Vagina (tissue), 2 donors: ENCODE results near the gene COPS7B. TPM values are rescaled to one million over a fixed set of nuclear protein-coding genes. Genes with fewer than 3 reads are reported as not detected.

Experiments
- DNase-seq, 2 donors: peaks; one replicate each; pipeline ENCODE4 v3.0.0-alpha.2; 2017; ENCODE audit errors: extremely low spot score in 2 of 2
- H3K27ac ChIP-seq: fragments of 200-600 bp; sonication (generic); one replicate; pipeline ENCODE4 v1.5.1; 2019
- H3K27me3 ChIP-seq: fragments of 200-600 bp; sonication (generic); one replicate; pipeline ENCODE4 v1.5.1; 2019
- H3K36me3 ChIP-seq, 2 donors: fragments of 200-600 bp; sonication (generic); one replicate each; pipeline ENCODE4 v1.5.1; 2017 to 2019
- H3K4me1 ChIP-seq: fragments of 200-600 bp; sonication (generic); one replicate; pipeline ENCODE4 v1.5.1; 2019
- H3K4me3 ChIP-seq, 2 donors: fragments of 200-600 bp; sonication (generic); 1 replicate in 1 of 2; 2 replicates in 1 of 2; pipeline ENCODE4 v1.5.1; 2016 to 2019
- H3K9me3 ChIP-seq: fragments of 200-600 bp; sonication (generic); one replicate; pipeline ENCODE4 v1.5.1; 2019
- POLR2A ChIP-seq, 2 donors: fragments of 450-650 bp; IDR thresholded peaks; one replicate each; pipeline ENCODE4 v1.6.1; 2017; ENCODE audit warnings: antibody characterized with exemption in 2 of 2, mild to moderate bottlenecking in 2 of 2, moderate library complexity in 2 of 2
- POLR2AphosphoS5 ChIP-seq, 2 donors: sonication (generic); formaldehyde crosslinking; IDR thresholded peaks; one replicate each; pipeline ENCODE4 v1.9.0; 2017; ENCODE audit warnings: antibody characterized with exemption in 2 of 2, mild to moderate bottlenecking in 2 of 2, low read depth in 1 of 2; ENCODE audit not compliant: insufficient read depth in 1 of 2
- intact Hi-C: fragments of 100-400 bp; cut with DNase I; formaldehyde crosslinking; loops from one replicate; pipeline ENCODE4 v1.15.1; 2023
- total RNA-seq: library from RNA; depleted of rRNA; stranded (reverse); fragments of >200 nt; gene quantifications from one replicate; pipeline ENCODE4 v1.2.3, GENCODE V29; 2016
- TF ChIP-seq, protein P1 (sequence below), 3 experiments: fragments of 450-650 bp in 2 of 3; fragments of 200-600 bp in 1 of 3; sonication (generic) in 1 of 3; IDR thresholded peaks; one replicate each; pipeline ENCODE4 v1.5.1; 2017 to 2019; ENCODE audit warnings: antibody characterized with exemption in 3 of 3, mild to moderate bottlenecking in 2 of 3, moderate library complexity in 2 of 3

The COPS7B gene
- total RNA-seq, 1 donor from 2014 or later: 21.1 TPM

DNA sequence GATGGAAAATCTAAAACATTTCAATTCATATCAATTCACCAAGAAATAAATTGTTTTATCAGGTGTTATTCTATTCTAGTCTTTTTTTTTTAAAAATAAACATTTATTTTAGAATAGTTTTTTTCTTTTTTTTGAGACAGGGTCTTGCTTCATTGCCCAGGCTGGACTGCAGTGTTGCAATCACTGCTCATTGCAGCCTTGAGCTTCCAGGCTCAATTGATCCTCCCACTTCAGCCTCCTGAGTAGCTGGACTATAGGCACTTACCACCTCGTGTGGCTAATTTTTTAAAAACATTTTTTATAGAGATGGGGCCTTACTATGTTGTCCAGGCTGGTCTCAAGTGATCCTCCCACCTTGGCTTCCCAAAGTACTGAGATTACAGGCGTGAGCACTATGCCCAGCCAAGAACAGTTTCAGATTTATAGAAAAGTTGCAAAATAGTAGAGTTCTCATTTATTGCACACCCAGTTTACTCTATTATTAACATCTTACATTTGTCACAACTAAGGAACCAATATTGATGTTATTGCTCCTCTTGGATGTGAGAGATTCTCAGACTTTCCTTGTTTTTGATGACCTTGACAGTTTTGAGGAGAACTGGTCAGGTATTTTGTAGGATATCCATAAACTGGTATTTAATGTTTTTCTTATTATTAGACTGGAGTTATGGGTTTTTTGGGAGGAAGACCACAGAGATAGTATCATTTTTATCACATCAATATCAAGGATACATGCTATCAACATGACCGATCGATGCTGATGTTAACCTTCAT is 35.0 kb upstream of the COPS7B start:
- intact Hi-C loops: no loop called here
- no peak for TF ChIP-seq POLR2A (IDR thresholded peaks at IDR 0.05)
- TF ChIP-seq POLR2AphosphoS5 (IDR thresholded peaks at IDR 0.05; ENCODE audit: insufficient read depth in 1 of 2, low read depth in 1 of 2): no peak
- TF ChIP-seq, protein P1, sequence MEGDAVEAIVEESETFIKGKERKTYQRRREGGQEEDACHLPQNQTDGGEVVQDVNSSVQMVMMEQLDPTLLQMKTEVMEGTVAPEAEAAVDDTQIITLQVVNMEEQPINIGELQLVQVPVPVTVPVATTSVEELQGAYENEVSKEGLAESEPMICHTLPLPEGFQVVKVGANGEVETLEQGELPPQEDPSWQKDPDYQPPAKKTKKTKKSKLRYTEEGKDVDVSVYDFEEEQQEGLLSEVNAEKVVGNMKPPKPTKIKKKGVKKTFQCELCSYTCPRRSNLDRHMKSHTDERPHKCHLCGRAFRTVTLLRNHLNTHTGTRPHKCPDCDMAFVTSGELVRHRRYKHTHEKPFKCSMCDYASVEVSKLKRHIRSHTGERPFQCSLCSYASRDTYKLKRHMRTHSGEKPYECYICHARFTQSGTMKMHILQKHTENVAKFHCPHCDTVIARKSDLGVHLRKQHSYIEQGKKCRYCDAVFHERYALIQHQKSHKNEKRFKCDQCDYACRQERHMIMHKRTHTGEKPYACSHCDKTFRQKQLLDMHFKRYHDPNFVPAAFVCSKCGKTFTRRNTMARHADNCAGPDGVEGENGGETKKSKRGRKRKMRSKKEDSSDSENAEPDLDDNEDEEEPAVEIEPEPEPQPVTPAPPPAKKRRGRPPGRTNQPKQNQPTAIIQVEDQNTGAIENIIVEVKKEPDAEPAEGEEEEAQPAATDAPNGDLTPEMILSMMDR (IDR thresholded peaks at IDR 0.05): no peak
- H3K36me3 ChIP-seq: no peaks in the 10 kb centered on the region
- H3K27me3 ChIP-seq: no peaks in the 10 kb centered on the region
- no peak overlapping the region for H3K27ac ChIP-seq
- no peak overlapping the region for H3K4me3 ChIP-seq
- DNase-seq: no peak
- no peaks in the 10 kb centered on the region for H3K9me3 ChIP-seq
- H3K4me1 ChIP-seq: no peaks in the 10 kb centered on the region

DNA sequence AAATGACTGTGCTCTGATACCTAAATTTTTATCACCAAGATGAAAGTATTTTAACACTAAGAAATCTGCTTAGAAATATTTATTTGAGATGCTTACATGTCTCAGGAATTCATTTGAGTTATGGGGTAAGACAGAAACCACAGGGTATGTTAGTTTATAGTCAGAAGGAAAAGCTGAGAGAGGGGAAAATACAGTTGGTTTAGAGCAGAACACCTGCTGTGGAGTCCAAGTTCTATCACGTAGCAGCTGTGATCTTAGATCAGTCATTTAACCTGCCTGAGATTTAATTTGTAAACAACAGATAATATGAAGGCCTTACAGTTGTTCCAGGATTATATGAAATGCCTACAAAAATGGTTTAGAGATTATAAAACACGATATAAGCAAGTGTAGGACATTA is 34.2 kb upstream of the COPS7B start:
- no peaks in the 10 kb centered on the region for H3K27me3 ChIP-seq
- H3K9me3 ChIP-seq: no peaks in the 10 kb centered on the region
- no peaks in the 10 kb centered on the region for H3K4me1 ChIP-seq
- no peak overlapping the region for H3K4me3 ChIP-seq
- no peaks in the 10 kb centered on the region for H3K36me3 ChIP-seq
- no peak overlapping the region for H3K27ac ChIP-seq
- intact Hi-C loops: no loop called here
- DNase-seq: no peak
- no peak for TF ChIP-seq POLR2A (IDR thresholded peaks at IDR 0.05)
- TF ChIP-seq, protein P1 (IDR thresholded peaks at IDR 0.05): no peak

DNA sequence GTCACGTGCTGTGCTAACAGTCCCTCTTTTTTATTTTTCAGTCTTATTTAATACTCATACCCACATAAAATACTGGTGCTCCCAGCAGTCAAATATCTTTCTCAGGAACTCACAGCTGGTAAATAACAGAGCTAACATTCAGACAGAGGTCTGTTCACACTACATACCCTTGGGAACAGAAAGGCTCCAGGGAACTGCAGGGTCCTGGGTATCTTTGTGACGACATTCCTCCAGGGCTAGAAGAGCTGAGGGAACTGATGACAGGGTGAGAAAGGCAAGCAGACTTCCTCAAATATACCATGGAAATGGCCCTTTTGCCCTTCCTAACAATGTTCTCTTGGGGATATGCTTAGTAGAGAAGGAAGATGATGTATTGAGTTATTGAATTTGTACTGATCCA is 24.5 kb upstream of the COPS7B start:
- Histone ChIP-seq H3K36me3 (no peaks in the 10 kb centered on the region), H3K4me1 (no peaks in the 10 kb centered on the region), H3K27me3 (no peaks in the 10 kb centered on the region), H3K4me3 (no peak overlapping the region), H3K9me3 (no peaks in the 10 kb centered on the region), H3K27ac (no peak overlapping the region)
- intact Hi-C loops: no loop called here
- no peak for DNase-seq
- no peak for TF ChIP-seq POLR2A (IDR thresholded peaks at IDR 0.05)
- TF ChIP-seq, protein P1 (IDR thresholded peaks at IDR 0.05): no peak
- TF ChIP-seq POLR2AphosphoS5 (IDR thresholded peaks at IDR 0.05; ENCODE audit: insufficient read depth in 1 of 2, low read depth in 1 of 2): no peak

DNA sequence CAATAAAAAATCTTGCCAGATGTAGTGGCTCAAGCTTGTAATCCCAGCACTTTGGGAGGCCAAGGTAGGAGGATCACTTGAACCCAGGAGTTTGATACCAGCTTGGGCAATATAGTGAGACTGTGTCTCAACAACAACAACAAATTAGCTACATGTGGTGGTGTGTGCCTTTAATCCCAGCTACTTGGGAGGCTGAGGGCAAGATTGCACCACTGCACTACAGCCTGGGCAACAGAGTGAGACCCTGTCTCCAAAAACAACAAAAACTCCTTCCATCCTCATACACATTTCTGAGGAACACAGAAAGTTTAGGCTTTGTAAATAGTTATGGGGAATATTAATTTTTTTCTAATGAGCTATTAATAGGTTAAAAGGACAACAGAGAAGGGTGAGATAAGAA is 22.1 kb upstream of the COPS7B start:
- Histone ChIP-seq H3K9me3 (no peaks in the 10 kb centered on the region), H3K4me1 (no peaks in the 10 kb centered on the region), H3K4me3 (no peak overlapping the region), H3K36me3 (no peaks in the 10 kb centered on the region), H3K27me3 (no peaks in the 10 kb centered on the region), H3K27ac (no peak overlapping the region)
- intact Hi-C loops: no loop called here
- TF ChIP-seq POLR2A (IDR thresholded peaks at IDR 0.05): no peak
- TF ChIP-seq, protein P1 (IDR thresholded peaks at IDR 0.05): no peak
- TF ChIP-seq POLR2AphosphoS5 (IDR thresholded peaks at IDR 0.05; ENCODE audit: insufficient read depth in 1 of 2, low read depth in 1 of 2): no peak
- no peak for DNase-seq

DNA sequence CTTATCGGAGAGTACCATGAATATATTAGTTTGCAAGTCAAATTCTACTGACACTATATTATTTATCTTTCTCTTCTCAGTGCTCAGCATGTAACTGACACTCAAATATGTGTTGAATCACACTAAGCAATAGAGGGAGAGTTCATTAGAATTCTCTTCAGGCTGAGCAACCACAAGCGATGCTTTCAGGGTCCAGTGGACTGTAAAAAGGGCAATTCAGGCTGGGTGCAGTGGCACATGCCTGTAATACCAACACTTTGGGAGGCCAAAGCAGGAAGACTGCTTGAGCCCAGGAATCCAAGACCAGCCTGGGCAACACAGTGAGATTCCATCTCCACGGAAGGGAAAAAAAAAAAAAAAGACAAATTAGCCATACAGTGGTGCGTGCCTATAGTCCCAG is 21.5 kb upstream of the COPS7B start:
- intact Hi-C loops: no loop called here
- Histone ChIP-seq H3K9me3 (no peaks in the 10 kb centered on the region), H3K36me3 (no peaks in the 10 kb centered on the region), H3K27ac (no peak overlapping the region), H3K4me1 (no peaks in the 10 kb centered on the region), H3K27me3 (no peaks in the 10 kb centered on the region), H3K4me3 (no peak overlapping the region)
- DNase-seq: no peak
- TF ChIP-seq POLR2A (IDR thresholded peaks at IDR 0.05): no peak
- no peak for TF ChIP-seq POLR2AphosphoS5 (IDR thresholded peaks at IDR 0.05; ENCODE audit: insufficient read depth in 1 of 2, low read depth in 1 of 2)
- TF ChIP-seq, protein P1 (IDR thresholded peaks at IDR 0.05): no peak
